Neural cell (in vitro differentiated cells): Measurements from ENCODE around the gene GUCA1C.

ENCODE experiments used
- CTCF ChIP-seq: fragments of 450-650 bp; IDR thresholded peaks from 2 replicates; pipeline ENCODE4 v1.5.1; 2014; ENCODE audit warnings: antibody characterized with exemption, mild to moderate bottlenecking, moderate library complexity; ENCODE audit not compliant: poor library complexity, severe bottlenecking
- EP300 ChIP-seq: fragments of 450-650 bp; conservative IDR thresholded peaks from 2 replicates; pipeline ENCODE4 v1.6.1; 2014; ENCODE audit warnings: antibody characterized with exemption, mild to moderate bottlenecking, moderate library complexity; ENCODE audit not compliant: poor library complexity, severe bottlenecking
- EZH2 ChIP-seq: fragments of 200-600, 300-800 bp; shearing (Covaris generic), sonication (generic); IDR thresholded peaks from 2 replicates; pipeline ENCODE4 v1.6.1; 2014; ENCODE audit warnings: antibody characterized with exemption, low read length, borderline replicate concordance, mild to moderate bottlenecking; ENCODE audit not compliant: insufficient read depth, poor library complexity, severe bottlenecking
- MXI1 ChIP-seq: fragments of 450-650 bp; conservative IDR thresholded peaks from 2 replicates; pipeline ENCODE4 v1.6.1; 2014; ENCODE audit warnings: antibody characterized with exemption, mild to moderate bottlenecking; ENCODE audit not compliant: poor library complexity, severe bottlenecking
- POLR2AphosphoS5 ChIP-seq: IDR thresholded peaks from 2 replicates; pipeline ENCODE4 v1.6.1; 2012
- REST ChIP-seq: IDR thresholded peaks from 2 replicates; pipeline ENCODE4 v1.6.1; 2012; ENCODE audit warnings: borderline replicate concordance
- TAF1 ChIP-seq: IDR thresholded peaks from 2 replicates; pipeline ENCODE4 v1.6.1; 2012; ENCODE audit warnings: low read depth

GRCh38 chr3:108976058-108976457 lies 22.4 kb upstream of the GUCA1C start:
- TF ChIP-seq MXI1 (no peak), POLR2AphosphoS5 (no peak), CTCF (no peak), REST (no peak), EZH2 (no peak), TAF1 (no peak), EP300 (no peak)
